Measurements from ENCODE around the gene EEF1A1. TPM values are rescaled to one million over a fixed set of nuclear protein-coding genes. Genes with fewer than 3 reads are reported as not detected.
"Not testable (repeated sequence)": the region's sequence is repeated elsewhere in the genome, so short reads cannot be mapped to it uniquely, and the experiment has no call there.

The EEF1A1 gene
- total RNA-seq, 1 donor from 2014 or later: 11,869 TPM

DNA sequence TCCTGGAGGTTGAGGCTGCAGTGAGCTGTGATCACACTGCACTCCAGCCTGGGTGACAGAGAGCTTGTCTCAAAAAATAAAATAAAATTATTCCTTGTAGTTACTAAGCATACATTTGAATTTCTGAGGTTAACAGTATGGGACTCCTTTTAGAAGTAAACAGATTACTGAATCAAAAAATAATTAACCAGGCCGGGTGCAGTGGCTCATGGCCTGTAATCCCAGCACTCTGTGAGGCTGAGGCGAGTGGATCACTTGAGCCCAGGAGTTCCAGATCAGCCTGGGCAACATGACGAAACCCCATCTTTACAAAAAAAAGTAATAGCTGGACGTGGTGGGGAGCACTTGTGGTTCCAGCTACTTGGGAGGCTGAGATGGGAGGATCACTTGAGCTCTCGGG lies 22.1 kb upstream of the EEF1A1 start:
- TF ChIP-seq, protein P1, sequence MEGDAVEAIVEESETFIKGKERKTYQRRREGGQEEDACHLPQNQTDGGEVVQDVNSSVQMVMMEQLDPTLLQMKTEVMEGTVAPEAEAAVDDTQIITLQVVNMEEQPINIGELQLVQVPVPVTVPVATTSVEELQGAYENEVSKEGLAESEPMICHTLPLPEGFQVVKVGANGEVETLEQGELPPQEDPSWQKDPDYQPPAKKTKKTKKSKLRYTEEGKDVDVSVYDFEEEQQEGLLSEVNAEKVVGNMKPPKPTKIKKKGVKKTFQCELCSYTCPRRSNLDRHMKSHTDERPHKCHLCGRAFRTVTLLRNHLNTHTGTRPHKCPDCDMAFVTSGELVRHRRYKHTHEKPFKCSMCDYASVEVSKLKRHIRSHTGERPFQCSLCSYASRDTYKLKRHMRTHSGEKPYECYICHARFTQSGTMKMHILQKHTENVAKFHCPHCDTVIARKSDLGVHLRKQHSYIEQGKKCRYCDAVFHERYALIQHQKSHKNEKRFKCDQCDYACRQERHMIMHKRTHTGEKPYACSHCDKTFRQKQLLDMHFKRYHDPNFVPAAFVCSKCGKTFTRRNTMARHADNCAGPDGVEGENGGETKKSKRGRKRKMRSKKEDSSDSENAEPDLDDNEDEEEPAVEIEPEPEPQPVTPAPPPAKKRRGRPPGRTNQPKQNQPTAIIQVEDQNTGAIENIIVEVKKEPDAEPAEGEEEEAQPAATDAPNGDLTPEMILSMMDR (conservative IDR thresholded peaks at IDR 0.05): no peak

DNA sequence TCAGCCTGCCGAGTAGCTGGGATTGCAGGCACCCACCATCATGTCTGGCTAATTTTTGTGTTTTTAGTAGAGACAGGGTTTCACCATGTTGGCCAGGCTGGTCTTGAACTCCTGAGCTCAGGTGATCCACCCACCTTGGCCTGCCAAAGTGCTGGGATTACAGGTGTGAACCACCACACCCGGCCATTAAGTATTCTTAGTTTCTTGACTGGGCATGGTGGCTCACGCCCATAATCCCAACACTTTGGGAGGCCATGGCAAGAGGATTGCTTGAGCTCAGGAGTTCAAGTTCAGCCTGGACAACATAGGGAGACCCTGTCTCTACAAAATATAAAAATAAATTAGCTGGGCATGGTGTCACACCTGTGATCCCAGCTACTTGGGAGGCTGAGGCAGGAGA lies 21.6 kb upstream of the EEF1A1 start:
- not testable (repeated sequence) for H3K4me3 Mint-ChIP-seq; H3K27ac Mint-ChIP-seq (ENCODE audit: unreplicated experiment); DNase-seq (ENCODE audit: low read depth, low spot score); H3K36me3 Mint-ChIP-seq (ENCODE audit: low read depth); H3K4me1 Mint-ChIP-seq; H3K27me3 Mint-ChIP-seq (ENCODE audit: low read depth); H3K9me3 Mint-ChIP-seq

More for the DNA sequence above, 22.1 kb upstream of the EEF1A1 start:
- Mint-ChIP-seq H3K27me3 (ENCODE audit: low read depth) (no peaks in the 10 kb centered on the region), H3K4me1 (no peaks in the 10 kb centered on the region), H3K9me3 (no peaks in the 10 kb centered on the region), H3K27ac (ENCODE audit: unreplicated experiment) (no peak overlapping the region), H3K36me3 (ENCODE audit: low read depth) (no peaks in the 10 kb centered on the region), H3K4me3 (no peak overlapping the region)
- DNase-seq (ENCODE audit: low read depth, low spot score): no peak

DNA sequence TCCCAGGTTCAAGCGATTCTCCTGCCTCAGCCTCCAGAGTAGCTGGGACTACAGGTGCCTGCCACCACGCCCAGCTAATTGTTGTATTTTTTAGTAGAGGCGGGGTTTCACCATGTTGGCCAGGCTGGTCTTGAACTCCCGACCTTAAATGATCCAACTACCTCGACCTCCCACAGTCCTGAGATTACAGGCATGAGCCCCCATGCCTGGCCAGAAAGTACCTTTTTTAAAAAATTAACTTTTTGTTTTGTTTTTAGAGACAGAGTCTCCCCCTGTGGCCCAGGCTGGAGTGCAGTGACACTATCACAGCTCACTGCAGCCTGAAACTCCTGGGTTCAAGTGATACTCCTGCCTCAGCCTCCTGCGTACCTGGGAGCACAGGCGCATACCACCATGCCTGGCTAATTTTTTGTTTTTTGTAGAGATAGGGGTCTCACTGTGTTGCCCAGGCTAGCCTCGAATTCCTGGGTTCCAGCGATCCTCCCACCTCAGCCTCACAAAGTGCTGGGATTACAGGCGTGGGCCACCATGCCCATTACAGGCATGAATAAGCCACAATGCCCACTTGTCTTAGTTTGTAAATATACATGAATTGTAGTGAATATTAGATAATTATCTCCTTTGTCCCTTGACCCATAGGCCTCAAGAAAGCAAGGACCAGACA lies 17.4 kb upstream of the EEF1A1 start:
- no peak for DNase-seq (ENCODE audit: low read depth, low spot score)
- Mint-ChIP-seq H3K36me3 (ENCODE audit: low read depth) (no peaks in the 10 kb centered on the region), H3K27me3 (ENCODE audit: low read depth) (no peaks in the 10 kb centered on the region), H3K9me3 (no peaks in the 10 kb centered on the region), H3K4me1 (no peaks in the 10 kb centered on the region), H3K27ac (ENCODE audit: unreplicated experiment) (no peak overlapping the region), H3K4me3 (no peak overlapping the region)
- TF ChIP-seq, protein P1 (conservative IDR thresholded peaks at IDR 0.05): no peak

DNA sequence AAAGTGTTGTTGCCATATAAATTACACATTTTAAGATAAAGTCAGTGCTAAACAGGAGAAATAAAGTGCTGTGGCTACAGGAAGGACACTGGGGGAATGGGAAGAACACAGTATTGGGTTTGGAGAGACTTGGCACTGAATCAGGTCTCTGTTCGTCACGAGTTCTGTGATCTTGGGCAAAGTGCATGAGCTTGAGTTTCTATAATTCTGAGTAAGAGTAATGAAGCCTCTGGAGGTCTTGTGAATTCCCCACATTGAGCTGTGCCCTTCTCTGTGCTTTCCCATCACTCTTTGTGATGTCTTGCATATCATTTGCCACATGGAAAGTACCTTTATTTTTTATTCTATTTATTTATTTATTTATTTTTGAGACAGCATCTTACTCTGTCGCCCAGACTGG lies 16.8 kb upstream of the EEF1A1 start:
- Mint-ChIP-seq H3K36me3 (ENCODE audit: low read depth) (no peaks in the 10 kb centered on the region), H3K27me3 (ENCODE audit: low read depth) (no peaks in the 10 kb centered on the region), H3K9me3 (no peaks in the 10 kb centered on the region), H3K4me1 (no peaks in the 10 kb centered on the region), H3K27ac (ENCODE audit: unreplicated experiment) (no peak overlapping the region), H3K4me3 (no peak overlapping the region)
- no peak for DNase-seq (ENCODE audit: low read depth, low spot score)
- TF ChIP-seq, protein P1 (conservative IDR thresholded peaks at IDR 0.05): no peak

DNA sequence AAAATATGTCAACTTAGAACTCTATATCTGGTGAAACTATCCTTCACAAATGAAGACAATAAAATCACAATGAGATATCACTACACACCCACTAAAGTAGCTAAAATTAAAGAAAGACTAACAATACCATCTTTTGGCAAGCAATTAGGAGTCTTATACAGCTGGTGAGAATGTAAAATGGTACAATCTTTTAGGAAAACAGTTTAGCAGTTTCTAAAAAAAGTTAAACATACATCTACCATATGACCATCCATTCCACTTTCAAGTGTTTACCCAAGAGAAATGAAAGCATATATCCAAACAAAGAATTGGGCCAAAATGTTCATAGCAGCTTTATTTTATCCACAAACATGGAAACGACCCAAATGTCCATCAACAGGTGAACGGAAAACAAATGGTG lies 13.8 kb upstream of the EEF1A1 start:
- H3K27ac Mint-ChIP-seq (ENCODE audit: unreplicated experiment): no peak overlapping the region
- TF ChIP-seq, protein P1 (conservative IDR thresholded peaks at IDR 0.05): no peak
- H3K27me3 Mint-ChIP-seq (ENCODE audit: low read depth): no peaks in the 10 kb centered on the region
- H3K4me3 Mint-ChIP-seq: no peak overlapping the region
- H3K4me1 Mint-ChIP-seq: no peaks in the 10 kb centered on the region
- H3K36me3 Mint-ChIP-seq (ENCODE audit: low read depth): no peaks in the 10 kb centered on the region
- DNase-seq (ENCODE audit: low read depth, low spot score): no peak
- no peaks in the 10 kb centered on the region for H3K9me3 Mint-ChIP-seq

DNA sequence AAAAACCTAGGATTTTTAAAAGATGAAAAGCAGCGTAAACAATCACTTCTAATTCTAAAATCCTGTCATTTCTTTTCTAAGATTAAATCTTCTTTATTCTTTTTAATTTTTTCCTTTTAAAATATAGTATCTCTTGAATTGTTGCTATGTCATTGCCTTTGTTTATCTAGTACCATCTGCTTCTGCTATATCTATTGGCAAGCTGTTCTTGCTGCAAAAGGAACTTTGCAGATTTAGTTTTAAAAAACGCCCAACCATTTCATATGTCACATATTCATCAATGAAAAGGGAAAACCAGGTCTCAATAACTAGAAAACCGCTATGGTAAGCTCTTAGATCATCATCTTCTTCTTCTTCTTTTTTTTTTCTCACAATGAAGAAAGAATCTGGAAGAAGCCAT lies 11.5 kb upstream of the EEF1A1 start:
- Mint-ChIP-seq H3K36me3 (ENCODE audit: low read depth) (no peaks in the 10 kb centered on the region), H3K27ac (ENCODE audit: unreplicated experiment) (no peak overlapping the region)

More for the DNA sequence above, 11.5 kb upstream of the EEF1A1 start:
- DNase-seq (ENCODE audit: low read depth, low spot score): no peak
- H3K27me3 Mint-ChIP-seq (ENCODE audit: low read depth): no peaks in the 10 kb centered on the region
- H3K9me3 Mint-ChIP-seq: no peaks in the 10 kb centered on the region
- H3K4me1 Mint-ChIP-seq: no peaks in the 10 kb centered on the region
- H3K4me3 Mint-ChIP-seq: no peak overlapping the region
- TF ChIP-seq, protein P1 (conservative IDR thresholded peaks at IDR 0.05): no peak

Data from neural crest cell (in vitro differentiated cells).